Neural progenitor cell (in vitro differentiated cells): Measurements from ENCODE around the gene LEMD2. TPM values are rescaled to one million over a fixed set of nuclear protein-coding genes. Genes with fewer than 3 reads are reported as not detected.

Source experiments
- DNase-seq: peaks from one replicate; pipeline ENCODE4 v3.0.0-alpha.2; 2016; ENCODE audit warnings: low spot score
- H2AFZ ChIP-seq: fragments of 200-600 bp; sonication (generic); replicated peaks from 2 replicates; pipeline ENCODE4 v1.6.1; 2016; ENCODE audit warnings: antibody characterized with exemption
- H3F3A ChIP-seq: fragments of 200-600 bp; sonication (generic); 2 replicates; pipeline ENCODE4 v1.6.1; 2016; ENCODE audit warnings: antibody characterized with exemption, low read depth
- H3K27ac ChIP-seq: fragments of 200-600 bp; sonication (generic); 2 replicates; pipeline ENCODE4 v1.5.1; 2016; ENCODE audit warnings: mild to moderate bottlenecking
- H3K27me3 ChIP-seq: fragments of 200-600 bp; sonication (generic); 2 replicates; pipeline ENCODE4 v1.6.1; 2016; ENCODE audit warnings: mild to moderate bottlenecking, moderate library complexity
- H3K36me3 ChIP-seq: fragments of 200-600 bp; sonication (generic); 2 replicates; pipeline ENCODE4 v1.5.1; 2016
- H3K4me1 ChIP-seq: fragments of 200-600 bp; sonication (generic); 2 replicates; pipeline ENCODE4 v1.6.1; 2016; ENCODE audit warnings: mixed run types
- H3K4me2 ChIP-seq: fragments of 200-600 bp; sonication (generic); 2 replicates; pipeline ENCODE4 v1.6.1; 2016
- H3K4me3 ChIP-seq: fragments of 200-600 bp; sonication (generic); 2 replicates; pipeline ENCODE4 v1.5.1; 2016
- H3K79me2 ChIP-seq: fragments of 200-600 bp; sonication (generic); 2 replicates; pipeline ENCODE4 v1.6.1; 2016; ENCODE audit warnings: low read depth
- H3K9ac ChIP-seq: fragments of 200-600 bp; sonication (generic); 2 replicates; pipeline ENCODE4 v1.6.1; 2016
- H3K9me3 ChIP-seq: fragments of 200-600 bp; sonication (generic); 2 replicates; pipeline ENCODE4 v1.5.1; 2016; ENCODE audit warnings: low read depth
- H4K20me1 ChIP-seq: fragments of 200-600 bp; sonication (generic); 2 replicates; pipeline ENCODE4 v1.6.1; 2016; ENCODE audit warnings: low read depth
- H3K27ac Mint-ChIP-seq: 3 replicates; pipeline ENCODE4 v1.8.0; 2021; ENCODE audit warnings: mixed read lengths
- H3K27me3 Mint-ChIP-seq: 2 replicates; pipeline ENCODE4 v1.8.0; 2022; ENCODE audit warnings: low read depth, mild to moderate bottlenecking, inconsistent platforms, moderate library complexity, mixed read lengths; ENCODE audit not compliant: insufficient read depth
- H3K36me3 Mint-ChIP-seq: 3 replicates; pipeline ENCODE4 v1.8.0; 2021; ENCODE audit warnings: mixed read lengths
- H3K4me1 Mint-ChIP-seq: 3 replicates; pipeline ENCODE4 v1.8.0; 2021; ENCODE audit warnings: mixed read lengths
- H3K4me3 Mint-ChIP-seq: 3 replicates; pipeline ENCODE4 v1.8.0; 2021; ENCODE audit warnings: mild to moderate bottlenecking, moderate library complexity, mixed read lengths
- H3K9me3 Mint-ChIP-seq: 3 replicates; pipeline ENCODE4 v1.8.0; 2020; ENCODE audit warnings: mixed read lengths
- CTCF ChIP-seq: fragments of 200-600 bp; sonication (generic); IDR thresholded peaks from 2 replicates; pipeline ENCODE4 v1.5.1; 2017; ENCODE audit warnings: antibody characterized with exemption, mild to moderate bottlenecking
- EZH2 ChIP-seq: fragments of 200-600 bp; sonication (generic); IDR thresholded peaks from 2 replicates; pipeline ENCODE4 v1.6.1; 2017; ENCODE audit warnings: antibody characterized with exemption, mild to moderate bottlenecking, moderate library complexity
- EZH2phosphoT487 ChIP-seq: fragments of 200-600 bp; sonication (generic); IDR thresholded peaks from 2 replicates; pipeline ENCODE4 v1.6.1; 2017; ENCODE audit warnings: antibody characterized with exemption
- total RNA-seq: library from RNA; depleted of rRNA; stranded (reverse); fragments of >200 nt; gene quantifications from 2 replicates; pipeline ENCODE4 v1.2.3, GENCODE V29; 2015; ENCODE audit warnings: low replicate concordance

Gene LEMD2
- total RNA-seq, 1 donor from 2014 or later = 31.8 TPM

- Mint-ChIP-seq H3K4me3 (no peak overlapping the region), H3K27ac (peak overlapping the region; percentile 80), H3K36me3 (peaks cover 44% of the 10 kb centered on the region), H3K9me3 (no peaks in the 10 kb centered on the region), H3K27me3 (peaks cover 8% of the 10 kb centered on the region), H3K4me1 (peaks cover 82% of the 10 kb centered on the region)
- Histone ChIP-seq H3K27ac (no peak overlapping the region), H3K36me3 (no peaks in the 10 kb centered on the region), H3K4me2 (no peak overlapping the region), H3K4me1 (peaks cover 46% of the 10 kb centered on the region), H3F3A (peaks cover 36% of the 10 kb centered on the region), H3K9me3 (no peaks in the 10 kb centered on the region), H3K9ac (no peak overlapping the region), H3K27me3 (no peaks in the 10 kb centered on the region), H3K4me3 (no peak overlapping the region), H2AFZ (no peak overlapping the region), H4K20me1 (peaks cover 83% of the 10 kb centered on the region), H3K79me2 (peaks cover 49% of the 10 kb centered on the region)
- DNase-seq = no peak
- TF ChIP-seq CTCF (no peak), EZH2phosphoT487 (no peak), EZH2 (no peak)
These were observed 5.0 kb downstream of the LEMD2 start for GRCh38 chr6:33783781-33784520.

DNA sequence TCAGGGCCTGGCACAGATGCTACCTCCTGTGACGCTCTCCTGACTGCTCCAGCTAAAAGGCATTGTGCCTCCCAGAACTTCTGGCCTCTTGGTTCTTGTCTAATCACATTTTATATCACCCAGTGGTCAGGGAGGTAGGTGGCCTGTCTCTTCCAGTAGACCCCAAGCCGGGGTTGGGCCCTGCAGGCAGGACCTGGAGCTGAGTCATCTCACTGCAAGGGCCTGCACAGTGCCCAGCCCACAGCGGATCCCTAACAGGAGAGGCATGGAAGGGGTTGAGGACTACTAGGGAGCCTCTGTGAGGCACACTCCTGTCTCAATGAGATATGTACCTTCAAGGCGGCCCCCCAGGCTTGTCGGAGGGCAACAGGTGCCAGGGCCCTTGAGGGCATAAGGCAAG, 6.4 kb downstream of the LEMD2 start:
- peaks cover 8% of the 10 kb centered on the region for H3K27me3 Mint-ChIP-seq
- H3K4me3 ChIP-seq = no peak overlapping the region
- TF ChIP-seq CTCF (no peak), EZH2 (no peak), EZH2phosphoT487 (no peak)
- peaks cover 54% of the 10 kb centered on the region for H3K4me1 ChIP-seq
- H3K9me3 ChIP-seq = no peaks in the 10 kb centered on the region
- no peaks in the 10 kb centered on the region for H3K36me3 ChIP-seq
- peaks cover 44% of the 10 kb centered on the region for H3K36me3 Mint-ChIP-seq
- no peaks in the 10 kb centered on the region for H3K27me3 ChIP-seq
- peak overlapping the region; percentile 73 for H3K4me3 Mint-ChIP-seq
- DNase-seq = no peak
- H3K27ac Mint-ChIP-seq = peak overlapping the region; percentile 77
- H3K4me2 ChIP-seq = no peak overlapping the region
- H3K79me2 ChIP-seq = peaks cover 35% of the 10 kb centered on the region
- no peak overlapping the region for H3K27ac ChIP-seq
- H3F3A ChIP-seq = peaks cover 47% of the 10 kb centered on the region
- no peak overlapping the region for H3K9ac ChIP-seq
- no peaks in the 10 kb centered on the region for H3K9me3 Mint-ChIP-seq
- no peak overlapping the region for H2AFZ ChIP-seq
- H4K20me1 ChIP-seq = peaks cover 91% of the 10 kb centered on the region
- H3K4me1 Mint-ChIP-seq = peaks cover 91% of the 10 kb centered on the region

- Mint-ChIP-seq H3K36me3 (peaks cover 51% of the 10 kb centered on the region), H3K4me3 (peak overlapping the region; percentile 71), H3K27ac (peak overlapping the region; percentile 93), H3K9me3 (no peaks in the 10 kb centered on the region), H3K27me3 (peaks cover 8% of the 10 kb centered on the region), H3K4me1 (peaks cover 87% of the 10 kb centered on the region)
- Histone ChIP-seq H3K9ac (no peak overlapping the region), H3K27ac (peak overlapping the region; percentile 7), H3K9me3 (no peaks in the 10 kb centered on the region), H3K79me2 (peaks cover 23% of the 10 kb centered on the region), H3F3A (peaks cover 47% of the 10 kb centered on the region), H3K4me3 (no peak overlapping the region), H3K4me2 (peak overlapping the region; percentile 48), H2AFZ (no peak overlapping the region), H4K20me1 (peaks cover 79% of the 10 kb centered on the region), H3K36me3 (no peaks in the 10 kb centered on the region), H3K4me1 (peaks cover 45% of the 10 kb centered on the region), H3K27me3 (no peaks in the 10 kb centered on the region)
- peak; percentile 84 for DNase-seq
- TF ChIP-seq CTCF (no peak), EZH2 (no peak), EZH2phosphoT487 (no peak)
These were observed 7.6 kb downstream of the LEMD2 start for GRCh38 chr6:33781131-33781975.
